ENCODE data around the gene NBAS.

DNA sequence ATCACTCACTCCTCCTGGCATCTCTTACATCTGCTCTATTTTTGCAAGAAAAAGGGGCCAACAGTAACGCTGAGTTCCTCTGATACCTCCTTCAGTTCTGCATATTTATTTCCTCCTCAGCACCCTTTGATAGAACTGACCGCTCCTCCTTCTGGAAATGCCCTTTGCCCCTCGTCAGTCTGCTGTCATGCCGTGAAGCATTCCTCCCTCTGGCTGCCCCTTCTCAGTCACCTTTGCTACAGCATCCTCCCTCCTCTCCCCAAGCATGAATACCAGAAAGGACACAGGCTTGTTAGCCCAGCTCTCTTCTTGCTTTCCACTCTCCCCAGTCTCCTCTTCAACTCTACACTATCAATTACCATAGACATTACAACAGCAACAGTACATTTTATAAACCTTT is 135.4 kb downstream of the NBAS start:
- TF ChIP-seq, protein P1, sequence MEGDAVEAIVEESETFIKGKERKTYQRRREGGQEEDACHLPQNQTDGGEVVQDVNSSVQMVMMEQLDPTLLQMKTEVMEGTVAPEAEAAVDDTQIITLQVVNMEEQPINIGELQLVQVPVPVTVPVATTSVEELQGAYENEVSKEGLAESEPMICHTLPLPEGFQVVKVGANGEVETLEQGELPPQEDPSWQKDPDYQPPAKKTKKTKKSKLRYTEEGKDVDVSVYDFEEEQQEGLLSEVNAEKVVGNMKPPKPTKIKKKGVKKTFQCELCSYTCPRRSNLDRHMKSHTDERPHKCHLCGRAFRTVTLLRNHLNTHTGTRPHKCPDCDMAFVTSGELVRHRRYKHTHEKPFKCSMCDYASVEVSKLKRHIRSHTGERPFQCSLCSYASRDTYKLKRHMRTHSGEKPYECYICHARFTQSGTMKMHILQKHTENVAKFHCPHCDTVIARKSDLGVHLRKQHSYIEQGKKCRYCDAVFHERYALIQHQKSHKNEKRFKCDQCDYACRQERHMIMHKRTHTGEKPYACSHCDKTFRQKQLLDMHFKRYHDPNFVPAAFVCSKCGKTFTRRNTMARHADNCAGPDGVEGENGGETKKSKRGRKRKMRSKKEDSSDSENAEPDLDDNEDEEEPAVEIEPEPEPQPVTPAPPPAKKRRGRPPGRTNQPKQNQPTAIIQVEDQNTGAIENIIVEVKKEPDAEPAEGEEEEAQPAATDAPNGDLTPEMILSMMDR (IDR thresholded peaks at IDR 0.05): no peak
- TF ChIP-seq POLR2AphosphoS5 (IDR thresholded peaks at IDR 0.05; ENCODE audit: low read depth, low read length) (no peak), TCF7L2 (IDR thresholded peaks at IDR 0.05; ENCODE audit: low read depth, low read length) (no peak)
- TF ChIP-seq, protein P2, sequence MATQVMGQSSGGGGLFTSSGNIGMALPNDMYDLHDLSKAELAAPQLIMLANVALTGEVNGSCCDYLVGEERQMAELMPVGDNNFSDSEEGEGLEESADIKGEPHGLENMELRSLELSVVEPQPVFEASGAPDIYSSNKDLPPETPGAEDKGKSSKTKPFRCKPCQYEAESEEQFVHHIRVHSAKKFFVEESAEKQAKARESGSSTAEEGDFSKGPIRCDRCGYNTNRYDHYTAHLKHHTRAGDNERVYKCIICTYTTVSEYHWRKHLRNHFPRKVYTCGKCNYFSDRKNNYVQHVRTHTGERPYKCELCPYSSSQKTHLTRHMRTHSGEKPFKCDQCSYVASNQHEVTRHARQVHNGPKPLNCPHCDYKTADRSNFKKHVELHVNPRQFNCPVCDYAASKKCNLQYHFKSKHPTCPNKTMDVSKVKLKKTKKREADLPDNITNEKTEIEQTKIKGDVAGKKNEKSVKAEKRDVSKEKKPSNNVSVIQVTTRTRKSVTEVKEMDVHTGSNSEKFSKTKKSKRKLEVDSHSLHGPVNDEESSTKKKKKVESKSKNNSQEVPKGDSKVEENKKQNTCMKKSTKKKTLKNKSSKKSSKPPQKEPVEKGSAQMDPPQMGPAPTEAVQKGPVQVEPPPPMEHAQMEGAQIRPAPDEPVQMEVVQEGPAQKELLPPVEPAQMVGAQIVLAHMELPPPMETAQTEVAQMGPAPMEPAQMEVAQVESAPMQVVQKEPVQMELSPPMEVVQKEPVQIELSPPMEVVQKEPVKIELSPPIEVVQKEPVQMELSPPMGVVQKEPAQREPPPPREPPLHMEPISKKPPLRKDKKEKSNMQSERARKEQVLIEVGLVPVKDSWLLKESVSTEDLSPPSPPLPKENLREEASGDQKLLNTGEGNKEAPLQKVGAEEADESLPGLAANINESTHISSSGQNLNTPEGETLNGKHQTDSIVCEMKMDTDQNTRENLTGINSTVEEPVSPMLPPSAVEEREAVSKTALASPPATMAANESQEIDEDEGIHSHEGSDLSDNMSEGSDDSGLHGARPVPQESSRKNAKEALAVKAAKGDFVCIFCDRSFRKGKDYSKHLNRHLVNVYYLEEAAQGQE (IDR thresholded peaks at IDR 0.05; ENCODE audit: insufficient read depth in 1 of 2, low read depth in 2 of 2, low read length in 1 of 2): no peak

All from Panc1 (cell line).